Frontal cortex (tissue), 4 donors: ENCODE measurements around the gene GRM7. TPM values are rescaled to one million over a fixed set of nuclear protein-coding genes. Genes with fewer than 3 reads are reported as not detected.

Source experiments
- DNase-seq, 2 donors: peaks; one replicate each; pipeline ENCODE4 v3.0.0; 2012; ENCODE audit warnings: low spot score in 2 of 2
- FAIRE-seq: peaks from 2 replicates; lab custom pipeline; 2012; peaks lifted over from hg19 to GRCh38; lab: Jason Lieb, UNC
- total RNA-seq: library from RNA; depleted of rRNA; stranded (reverse); fragments of >200 nt; gene quantifications from one replicate; pipeline ENCODE4 v1.2.3, GENCODE V29; 2014
- donor health status: control.
- donor health status: control.
- donor health status: control.

GRM7 gene
- total RNA-seq, 1 donor from 2014 or later, result 101 TPM

- no peak for FAIRE-seq
These were observed 821.9 kb downstream of the GRM7 start for GRCh38 chr3:7682822-7683229.

GRCh38 chr3:7683426-7683825, 822.5 kb downstream of the GRM7 start:
- no peak for FAIRE-seq
- no peak for DNase-seq

More at GRCh38 chr3:7682822-7683229, 821.9 kb downstream of the GRM7 start:
- DNase-seq, result no peak

- FAIRE-seq, result no peak
- no peak for DNase-seq
These were observed 823.3 kb downstream of the GRM7 start for GRCh38 chr3:7684182-7684715.

GRCh38 chr3:7687428-7688147, 826.7 kb downstream of the GRM7 start:
- no peak for DNase-seq
- no peak for FAIRE-seq

GRCh38 chr3:7692866-7693265, 832.0 kb downstream of the GRM7 start:
- no peak for DNase-seq
- FAIRE-seq, result no peak

- FAIRE-seq (no peak), DNase-seq (no peak)
These were observed 833.1 kb downstream of the GRM7 start for GRCh38 chr3:7693976-7694375.

GRCh38 chr3:7695049-7695448, 834.1 kb downstream of the GRM7 start:
- no peak for FAIRE-seq
- no peak for DNase-seq

GRCh38 chr3:7696320-7696719, 835.4 kb downstream of the GRM7 start:
- no peak for FAIRE-seq
- DNase-seq, result no peak

- DNase-seq (no peak), FAIRE-seq (no peak)
These were observed 836.6 kb downstream of the GRM7 start for GRCh38 chr3:7697548-7697947.

- DNase-seq (no peak), FAIRE-seq (no peak)
These were observed 839.6 kb downstream of the GRM7 start for GRCh38 chr3:7700539-7700938.

- no peak for FAIRE-seq
- no peak for DNase-seq
These were observed 840.1 kb downstream of the GRM7 start for GRCh38 chr3:7700977-7701376.

- DNase-seq, result no peak
- FAIRE-seq, result no peak
These were observed 846.3 kb downstream of the GRM7 start for GRCh38 chr3:7707187-7707586.

- DNase-seq, result no peak
- FAIRE-seq, result no peak
These were observed 848.6 kb downstream of the GRM7 start for GRCh38 chr3:7709376-7710082.

- DNase-seq (no peak), FAIRE-seq (no peak)
These were observed 849.4 kb downstream of the GRM7 start for GRCh38 chr3:7710284-7710683.

- DNase-seq (no peak), FAIRE-seq (no peak)
These were observed 852.8 kb downstream of the GRM7 start for GRCh38 chr3:7713724-7714123.

GRCh38 chr3:7720649-7721297, 859.9 kb downstream of the GRM7 start:
- FAIRE-seq, result no peak

GRCh38 chr3:7721869-7722268, 861.0 kb downstream of the GRM7 start:
- DNase-seq (no peak), FAIRE-seq (no peak)

More at GRCh38 chr3:7720649-7721297, 859.9 kb downstream of the GRM7 start:
- no peak for DNase-seq

- FAIRE-seq (no peak), DNase-seq (no peak)
These were observed 867.9 kb downstream of the GRM7 start for GRCh38 chr3:7728566-7729519.

GRCh38 chr3:7733933-7734332, 873.0 kb downstream of the GRM7 start:
- DNase-seq (no peak), FAIRE-seq (no peak)

- no peak for FAIRE-seq
- no peak for DNase-seq
These were observed 873.5 kb downstream of the GRM7 start for GRCh38 chr3:7734456-7734855.
